ENCODE measurements around the gene ZNF624.

- TF ChIP-seq POLR2AphosphoS5 (IDR thresholded peaks at IDR 0.05; ENCODE audit: insufficient read depth in 1 of 2, low read depth in 1 of 2) (peak; percentile 86 to 87), CTCF (IDR thresholded peaks at IDR 0.05) (peak; percentile 94 to 100 (median 96))
Measured at GRCh38 chr17:16589097-16589969, 64.3 kb downstream of the ZNF624 start.

All from vagina (tissue), 2 donors.